Measurements from ENCODE around the gene GOLGA8O. TPM values are rescaled to one million over a fixed set of nuclear protein-coding genes. Genes with fewer than 3 reads are reported as not detected.
"Not testable (repeated sequence)": the region's sequence is repeated elsewhere in the genome, so short reads cannot be mapped to it uniquely, and the experiment has no call there.

Gene GOLGA8O
- polyA plus RNA-seq, 1 donor: 0.13 TPM

DNA sequence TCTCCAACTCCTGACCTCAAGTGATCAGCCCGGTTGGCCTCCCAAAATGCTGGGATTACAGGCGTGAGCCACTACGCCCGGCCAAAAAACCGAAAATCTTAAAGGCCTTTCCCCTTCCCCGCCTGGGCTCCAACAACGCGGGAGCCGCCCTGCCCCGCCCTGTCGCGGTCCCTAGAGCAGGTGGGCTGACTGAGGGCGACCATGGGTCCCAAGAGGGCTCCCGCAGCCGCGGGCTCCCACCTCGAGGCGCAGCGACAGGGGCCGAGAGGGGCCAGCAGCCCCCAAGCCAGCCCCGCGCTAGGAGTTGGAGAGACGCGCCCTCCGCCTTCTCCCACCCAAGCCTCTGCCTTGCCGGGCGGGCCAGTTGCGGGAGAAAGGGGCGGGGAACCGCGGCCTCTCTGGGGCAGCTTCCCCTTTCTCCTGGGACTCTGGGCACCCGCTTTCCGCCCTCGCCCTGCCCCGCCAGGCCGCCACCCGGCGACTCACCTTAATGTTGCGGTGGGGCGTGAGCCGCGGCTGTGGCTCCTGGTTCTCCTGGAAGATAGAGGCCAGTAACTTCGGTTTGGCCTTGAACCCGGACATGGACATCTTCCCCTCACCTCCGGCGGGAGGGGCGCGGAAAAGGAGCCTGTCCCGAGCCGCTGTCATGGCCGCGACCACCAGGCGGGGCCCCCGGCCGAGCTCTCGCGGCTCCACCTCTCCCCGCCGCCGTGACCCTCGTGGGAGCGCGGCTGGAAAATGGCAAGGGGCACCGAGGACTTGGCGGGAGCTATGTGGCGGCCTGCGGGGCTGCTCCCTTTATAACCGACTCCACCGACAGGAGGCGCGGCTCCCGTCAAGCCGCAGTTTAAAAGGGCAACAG lies 21.1 kb downstream of the GOLGA8O start:
- H3K4me3 ChIP-seq (ENCODE audit: low read length); DNase-seq; H3K27me3 ChIP-seq (ENCODE audit: control insufficient read depth, insufficient read depth, low read length); H3K36me3 ChIP-seq (ENCODE audit: control insufficient read depth, insufficient read depth, low read length); H3K4me1 ChIP-seq (ENCODE audit: control insufficient read depth, insufficient read depth, low read length); H3K27ac ChIP-seq (ENCODE audit: low read length); H3K9me3 ChIP-seq (ENCODE audit: control insufficient read depth, low read depth, low read length): not testable (repeated sequence)
- no CpG with 5 or more reads among the region's 73 CpGs for WGBS (ENCODE audit: insufficient coverage, low lambda C conversion rate)

DNA sequence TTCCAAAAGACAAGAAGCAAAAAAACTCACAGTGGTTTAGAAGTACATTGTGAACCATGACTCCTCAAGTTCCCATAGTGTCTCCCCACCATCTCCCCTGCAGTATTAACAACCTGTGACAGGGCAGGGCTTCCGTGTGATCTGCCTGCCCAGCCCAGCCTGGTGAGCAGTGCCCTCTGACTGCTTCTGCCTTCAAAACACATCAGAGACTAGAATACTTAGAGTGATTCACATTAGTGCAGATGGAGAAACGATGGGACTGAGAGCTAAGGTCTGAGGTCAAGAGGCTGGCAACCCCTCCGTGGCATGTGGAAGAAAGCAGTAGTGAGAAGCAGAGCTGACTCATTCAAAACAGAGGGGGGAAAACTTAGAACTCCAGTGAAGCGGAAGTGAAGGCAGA lies 27.8 kb downstream of the GOLGA8O start:
- not testable (repeated sequence) for H3K4me1 ChIP-seq (ENCODE audit: control insufficient read depth, insufficient read depth, low read length); H3K27ac ChIP-seq (ENCODE audit: low read length); DNase-seq; H3K9me3 ChIP-seq (ENCODE audit: control insufficient read depth, low read depth, low read length); H3K27me3 ChIP-seq (ENCODE audit: control insufficient read depth, insufficient read depth, low read length); H3K4me3 ChIP-seq (ENCODE audit: low read length); H3K36me3 ChIP-seq (ENCODE audit: control insufficient read depth, insufficient read depth, low read length)
- no CpG with 5 or more reads among the region's 4 CpGs for WGBS (ENCODE audit: insufficient coverage, low lambda C conversion rate)

DNA sequence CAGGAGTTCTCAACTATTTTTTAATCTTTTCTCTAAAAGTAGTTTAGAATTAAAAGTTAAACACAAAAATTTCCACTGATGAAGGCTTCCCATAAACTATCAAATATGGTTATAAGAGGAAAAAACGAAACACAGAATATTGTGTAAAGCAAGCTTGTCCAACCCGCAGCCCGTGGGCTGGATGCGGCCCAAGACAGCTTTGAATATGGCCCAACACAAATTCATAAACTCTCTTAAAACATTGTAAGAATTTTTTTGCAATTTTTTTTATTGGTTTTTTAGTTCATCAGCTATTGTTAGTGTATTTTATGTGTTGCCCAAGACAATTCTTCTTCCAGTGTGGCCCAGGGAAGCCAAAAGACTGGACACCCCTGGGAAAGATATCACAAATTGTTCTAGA lies 28.9 kb downstream of the GOLGA8O start:
- H3K27me3 ChIP-seq (ENCODE audit: control insufficient read depth, insufficient read depth, low read length); H3K4me3 ChIP-seq (ENCODE audit: low read length); H3K9me3 ChIP-seq (ENCODE audit: control insufficient read depth, low read depth, low read length); H3K4me1 ChIP-seq (ENCODE audit: control insufficient read depth, insufficient read depth, low read length); H3K27ac ChIP-seq (ENCODE audit: low read length); DNase-seq; H3K36me3 ChIP-seq (ENCODE audit: control insufficient read depth, insufficient read depth, low read length): not testable (repeated sequence)
- WGBS (ENCODE audit: insufficient coverage, low lambda C conversion rate): no CpG with 5 or more reads among the region's 4 CpGs

DNA sequence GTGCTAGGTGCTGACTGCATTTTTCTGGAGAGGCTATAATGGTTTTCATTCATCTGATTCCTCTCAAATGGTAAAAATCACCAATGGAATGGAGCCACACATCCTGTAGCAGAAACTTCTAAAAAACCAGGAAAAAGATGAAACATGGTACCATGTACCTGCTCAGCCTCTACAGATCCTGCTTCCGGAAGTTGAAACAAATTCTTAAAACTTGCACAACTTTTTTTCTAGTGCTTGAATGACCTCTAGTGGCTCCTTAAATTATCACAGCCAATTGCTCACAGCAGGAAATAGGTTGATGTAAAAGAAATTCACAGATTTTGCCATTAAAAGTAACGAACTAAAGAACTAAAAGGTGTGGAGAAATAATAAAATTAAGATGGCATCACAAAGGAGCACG lies 47.5 kb downstream of the GOLGA8O start:
- not testable (repeated sequence) for H3K9me3 ChIP-seq (ENCODE audit: control insufficient read depth, low read depth, low read length); H3K36me3 ChIP-seq (ENCODE audit: control insufficient read depth, insufficient read depth, low read length); H3K27ac ChIP-seq (ENCODE audit: low read length); H3K4me1 ChIP-seq (ENCODE audit: control insufficient read depth, insufficient read depth, low read length); H3K27me3 ChIP-seq (ENCODE audit: control insufficient read depth, insufficient read depth, low read length); H3K4me3 ChIP-seq (ENCODE audit: low read length); DNase-seq
- WGBS (ENCODE audit: insufficient coverage, low lambda C conversion rate): no CpG with 5 or more reads among the region's 3 CpGs

DNA sequence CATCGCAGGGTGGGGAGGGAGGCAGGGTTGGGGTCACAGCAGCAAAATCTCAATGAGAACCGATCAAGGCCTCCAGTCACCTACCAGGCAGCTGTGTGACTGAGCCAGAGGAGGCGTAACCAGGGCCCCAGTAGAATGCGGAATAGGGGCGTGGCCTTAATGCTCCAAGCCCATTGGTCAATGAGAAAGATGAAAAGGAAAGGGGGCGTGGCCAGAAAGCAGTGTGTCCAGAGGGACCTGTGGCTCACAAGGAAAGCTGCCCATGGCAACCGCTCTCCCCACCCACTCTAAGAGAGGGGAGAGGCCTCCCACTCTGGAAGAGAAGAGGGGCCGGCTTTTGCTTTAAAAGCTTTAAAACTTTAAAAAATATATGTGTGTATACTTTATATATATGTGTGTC lies 52.2 kb downstream of the GOLGA8O start, which contains the start of gene GOLGA8K:
Gene GOLGA8K, minus strand, starts transcription at position 101 of the 400 bp plus-strand sequence. Its CDS starts 98 bp downstream, at position 3.
- H3K36me3 ChIP-seq (ENCODE audit: control insufficient read depth, insufficient read depth, low read length); H3K4me1 ChIP-seq (ENCODE audit: control insufficient read depth, insufficient read depth, low read length); DNase-seq; H3K9me3 ChIP-seq (ENCODE audit: control insufficient read depth, low read depth, low read length); H3K27me3 ChIP-seq (ENCODE audit: control insufficient read depth, insufficient read depth, low read length); H3K4me3 ChIP-seq (ENCODE audit: low read length); H3K27ac ChIP-seq (ENCODE audit: low read length): not testable (repeated sequence)
- WGBS (ENCODE audit: insufficient coverage, low lambda C conversion rate): no CpG with 5 or more reads among the region's 8 CpGs

DNA sequence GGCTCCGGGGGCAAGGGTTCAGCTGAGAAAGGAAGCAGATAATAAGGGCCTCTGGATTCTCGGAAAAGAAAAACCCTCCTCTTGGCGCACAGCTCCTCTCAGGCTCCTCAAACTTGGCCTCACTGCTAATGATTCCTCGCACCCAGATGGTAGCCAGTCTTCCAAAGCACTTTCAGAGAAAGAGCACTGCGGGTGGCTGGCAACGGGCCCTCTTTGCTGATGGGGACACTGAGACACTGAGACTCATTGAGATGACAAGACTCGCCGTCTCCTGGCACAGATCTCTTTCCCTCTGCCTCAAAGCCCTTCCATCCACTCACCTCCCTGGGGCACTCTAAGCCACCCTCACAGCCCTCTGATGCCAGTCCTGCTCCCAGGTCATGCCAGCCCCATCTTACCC lies 58.9 kb downstream of the GOLGA8O start:
- not testable (repeated sequence) for H3K4me1 ChIP-seq (ENCODE audit: control insufficient read depth, insufficient read depth, low read length); H3K4me3 ChIP-seq (ENCODE audit: low read length); H3K27me3 ChIP-seq (ENCODE audit: control insufficient read depth, insufficient read depth, low read length); H3K27ac ChIP-seq (ENCODE audit: low read length); DNase-seq; H3K36me3 ChIP-seq (ENCODE audit: control insufficient read depth, insufficient read depth, low read length); H3K9me3 ChIP-seq (ENCODE audit: control insufficient read depth, low read depth, low read length)
- no CpG with 5 or more reads among the region's 8 CpGs for WGBS (ENCODE audit: insufficient coverage, low lambda C conversion rate)

Other genes starting within 250 kb of the GOLGA8O start
- gene GOLGA8K, start 52.3 kb downstream of the GOLGA8O start, polyA plus RNA-seq: 1.6 TPM
- 20.7 TPM for gene GOLGA8N, start 137.8 kb upstream of the GOLGA8O start, polyA plus RNA-seq
- 15.3 TPM for gene ARHGAP11A, start 159.9 kb upstream of the GOLGA8O start, polyA plus RNA-seq
- 22.2 TPM for gene SCG5, start 186.1 kb upstream of the GOLGA8O start, polyA plus RNA-seq